SK-N-SH (cell line): ENCODE measurements around the gene TNFRSF12A. TPM values are rescaled to one million over a fixed set of nuclear protein-coding genes. Genes with fewer than 3 reads are reported as not detected.

Experiments used
- CTCF ChIA-PET: fragments of 300-600, 350-600 bp; formaldehyde crosslinking; extraction: SDS; loops from one replicate; lab custom pipeline; 2021; lab: Yijun Ruan, JAX
- POLR2A ChIA-PET: fragments of 350-600 bp; sonication (Branson Sonifier 250); formaldehyde crosslinking; extraction: SDS; loops from one replicate; lab custom pipeline; 2020; ENCODE audit warnings: antibody characterized with exemption, inconsistent platforms; lab: Yijun Ruan, JAX
- DNase-seq: peaks from one replicate; pipeline ENCODE4 v3.0.0; 2012
- H2AFZ ChIP-seq: fragments of 200-600 bp; sonication (generic); 2 replicates; pipeline ENCODE4 v1.8.1; 2016; ENCODE audit warnings: antibody characterized with exemption, mild to moderate bottlenecking, low read depth
- H3F3A ChIP-seq: fragments of 200-600 bp; sonication (generic); replicated peaks from 2 replicates; pipeline ENCODE3; 2016; ENCODE audit warnings: antibody characterized with exemption, mild to moderate bottlenecking; ENCODE audit not compliant: insufficient read depth
- H3K27ac ChIP-seq, 2 experiments: fragments of 200-500 bp in 1 of 2; fragments of 200-600 bp in 1 of 2; sonication (Bioruptor generic) in 1 of 2; sonication (generic), shearing (Covaris generic) in 1 of 2; 2 replicates each; pipeline versions ENCODE4 v1.5.1 to v1.6.1; 2014 to 2016; ENCODE audit warnings: low read depth in 2 of 2, inconsistent platforms in 1 of 2, low read length in 1 of 2, mild to moderate bottlenecking in 1 of 2, mixed read lengths in 1 of 2
- H3K27me3 ChIP-seq: fragments of 200-600 bp; sonication (generic), shearing (Covaris generic); 2 replicates; pipeline ENCODE4 v1.6.1; 2016; ENCODE audit warnings: mixed run types; ENCODE audit not compliant: insufficient read depth
- H3K36me3 ChIP-seq, 2 experiments: fragments of 200-500 bp in 1 of 2; fragments of 200-600 bp in 1 of 2; sonication (Bioruptor generic) in 1 of 2; sonication (generic) in 1 of 2; replicated peaks in 1 of 2; 2 replicates each; pipeline versions ENCODE3 to v1.5.1; 2014 to 2016; ENCODE audit warnings: low read length in 1 of 2, mild to moderate bottlenecking in 1 of 2; ENCODE audit not compliant: insufficient read depth in 2 of 2, control insufficient read depth in 1 of 2
- H3K4me1 ChIP-seq, 2 experiments: fragments of 200-500 bp in 1 of 2; fragments of 200-600 bp in 1 of 2; sonication (Bioruptor generic) in 1 of 2; sonication (generic), shearing (Covaris generic) in 1 of 2; 2 replicates each; pipeline versions ENCODE4 v1.5.1 to v1.6.1; 2014 to 2016; ENCODE audit warnings: low read depth in 1 of 2, low read length in 1 of 2, mixed run types in 1 of 2; ENCODE audit not compliant: insufficient read depth in 2 of 2, control insufficient read depth in 1 of 2
- H3K4me2 ChIP-seq: fragments of 200-600 bp; sonication (generic), shearing (Covaris generic); 2 replicates; pipeline ENCODE4 v1.6.1; 2017; ENCODE audit warnings: mixed run types
- H3K4me3 ChIP-seq, 2 experiments: fragments of 200-500 bp in 1 of 2; fragments of 200-600 bp in 1 of 2; sonication (Bioruptor generic) in 1 of 2; sonication (generic), shearing (Covaris generic) in 1 of 2; 2 replicates each; pipeline versions ENCODE4 v1.5.1 to v1.8.1; 2014 to 2016; ENCODE audit warnings: low read depth in 2 of 2, inconsistent platforms in 1 of 2, low read length in 1 of 2, mild to moderate bottlenecking in 1 of 2, mixed read lengths in 1 of 2, moderate library complexity in 1 of 2
- H3K79me2 ChIP-seq: fragments of 200-600 bp; sonication (generic); 2 replicates; pipeline ENCODE4 v1.8.1; 2017; ENCODE audit warnings: mild to moderate bottlenecking; ENCODE audit not compliant: insufficient read depth
- H3K9ac ChIP-seq: fragments of 200-600 bp; sonication (generic); 2 replicates; pipeline ENCODE4 v1.6.1; 2017; ENCODE audit warnings: mixed run types
- H3K9me2 ChIP-seq: fragments of 200-600 bp; sonication (generic); 2 replicates; pipeline ENCODE4 v1.6.1; 2017; ENCODE audit warnings: mixed run types
- H3K9me3 ChIP-seq: fragments of 200-600 bp; sonication (generic); 2 replicates; pipeline ENCODE4 v1.6.1; 2017; ENCODE audit warnings: mixed run types, mild to moderate bottlenecking, moderate library complexity
- H4K20me1 ChIP-seq: fragments of 200-600 bp; sonication (generic); 2 replicates; pipeline ENCODE4 v1.6.1; 2017; ENCODE audit warnings: mild to moderate bottlenecking, mixed run types; ENCODE audit not compliant: insufficient read depth
- CHD2 ChIP-seq: fragments of 150-350 bp; IDR thresholded peaks from 2 replicates; pipeline ENCODE4 v1.6.1; 2018; ENCODE audit warnings: low read length; ENCODE audit not compliant: partially characterized antibody
- CTCF ChIP-seq: fragments of 200-600 bp; sonication (generic); IDR thresholded peaks from 2 replicates; pipeline ENCODE4 v1.6.1; 2017; ENCODE audit warnings: antibody characterized with exemption, mild to moderate bottlenecking, moderate library complexity
- FOSL2 ChIP-seq: IDR thresholded peaks from 2 replicates; pipeline ENCODE4 v1.4.0; 2012; ENCODE audit warnings: low read depth, mild to moderate bottlenecking, moderate library complexity, borderline replicate concordance
- GABPA ChIP-seq: IDR thresholded peaks from 2 replicates; pipeline ENCODE4 v1.4.0; 2012; ENCODE audit warnings: low read depth, mild to moderate bottlenecking
- NFIC ChIP-seq: IDR thresholded peaks from 2 replicates; pipeline ENCODE4 v1.4.0; 2012; ENCODE audit warnings: borderline replicate concordance
- PBX3 ChIP-seq: IDR thresholded peaks from 2 replicates; pipeline ENCODE4; 2012
- POLR2AphosphoS5 ChIP-seq: IDR thresholded peaks from 2 replicates; pipeline ENCODE4 v1.6.1; 2012; ENCODE audit warnings: low read depth, low read length
- RAD21 ChIP-seq: IDR thresholded peaks from 2 replicates; pipeline ENCODE4 v1.6.1; 2012; ENCODE audit warnings: mild to moderate bottlenecking, low read length
- RCOR1 ChIP-seq: fragments of 150-350 bp; IDR thresholded peaks from 2 replicates; pipeline ENCODE4 v1.6.1; 2017; ENCODE audit warnings: antibody characterized with exemption, low read length
- RXRA ChIP-seq: IDR thresholded peaks from 2 replicates; pipeline ENCODE4 v1.4.0; 2012; ENCODE audit warnings: low read depth, mild to moderate bottlenecking, borderline replicate concordance
- SIN3A ChIP-seq: IDR thresholded peaks from 2 replicates; pipeline ENCODE4 v1.6.1; 2012; ENCODE audit warnings: low read depth, mild to moderate bottlenecking, low read length, moderate library complexity, borderline replicate concordance
- SMC3 ChIP-seq: IDR thresholded peaks from 2 replicates; pipeline ENCODE4 v1.6.1; 2012; ENCODE audit warnings: low read depth, low read length, improper control_type of control experiment
- TEAD4 ChIP-seq: IDR thresholded peaks from 2 replicates; pipeline ENCODE4 v1.4.0; 2012; ENCODE audit warnings: mild to moderate bottlenecking, borderline replicate concordance; ENCODE audit not compliant: insufficient read depth
- YY1 ChIP-seq: IDR thresholded peaks from 2 replicates; pipeline ENCODE4 v1.4.0; 2012; ENCODE audit warnings: low read depth, mild to moderate bottlenecking
- ZBTB33 ChIP-seq: IDR thresholded peaks from 2 replicates; pipeline ENCODE4 v1.4.0; 2012; ENCODE audit warnings: low read depth, borderline replicate concordance
- WGBS: methylation state at CpG from one replicate; pipeline ENCODE4 v1.1.6; 2017; ENCODE audit warnings: low lambda C conversion rate; 5-methylcytosine and 5-hydroxymethylcytosine counted together
- polyA plus RNA-seq, 3 experiments: library from polyadenylated mRNA; depleted of rRNA; stranded (reverse); fragments of >200 nt; gene quantifications; 2 replicates each; pipeline ENCODE4 v1.2.3, GENCODE V29; 2012
- TF ChIP-seq, protein P1 (sequence below): IDR thresholded peaks from 2 replicates; pipeline ENCODE4 v1.6.1; 2012; ENCODE audit warnings: mild to moderate bottlenecking, low read depth, low read length, moderate library complexity
- TF ChIP-seq, protein P2 (sequence below): IDR thresholded peaks from 2 replicates; pipeline ENCODE4 v1.4.0; 2012; ENCODE audit warnings: low read depth, borderline replicate concordance
- TF ChIP-seq, protein P3 (sequence below): fragments of 150-350 bp; IDR thresholded peaks from 2 replicates; pipeline ENCODE4 v1.6.1; 2017; ENCODE audit warnings: antibody characterized with exemption, low read length, low read depth, borderline replicate concordance

TNFRSF12A gene
- polyA plus RNA-seq, 1 of the 3 experiments (the other 2 are of a cell fraction), result 374 TPM

DNA sequence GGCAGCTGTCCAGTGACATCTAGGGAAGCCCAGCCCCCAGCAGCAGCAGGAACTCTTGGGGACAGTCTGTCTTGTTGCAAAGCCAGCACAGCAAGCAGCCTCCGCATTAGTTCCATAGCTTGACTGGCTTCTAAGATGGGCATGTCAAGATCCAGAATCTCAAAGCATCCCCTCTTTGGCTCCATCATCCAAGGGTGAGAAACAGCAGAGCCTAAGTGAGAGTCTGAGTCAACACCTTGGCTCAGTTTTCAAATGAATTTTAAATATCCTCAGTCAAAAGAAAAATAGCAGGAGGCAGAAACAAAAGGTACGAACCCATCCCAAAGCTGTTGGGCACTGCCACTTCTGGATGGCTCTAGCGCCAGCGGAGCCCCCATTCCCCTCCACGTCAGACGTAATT is 5.2 kb upstream of the TNFRSF12A start:
- Histone ChIP-seq H3K4me1 (peaks cover 0 to 8% of the 10 kb centered on the region in 2 experiments; a peak in 1 of 4 replicates), H3F3A (no peaks in the 10 kb centered on the region), H3K9ac (no peak overlapping the region), H3K27ac (no peak overlapping the region), H3K4me3 (no peak overlapping the region), H3K79me2 (no peaks in the 10 kb centered on the region), H3K9me2 (no peaks in the 10 kb centered on the region), H3K36me3 (no peaks in the 10 kb centered on the region), H2AFZ (no peak overlapping the region), H3K9me3 (no peaks in the 10 kb centered on the region), H4K20me1 (no peaks in the 10 kb centered on the region), H3K4me2 (no peak overlapping the region), H3K27me3 (no peaks in the 10 kb centered on the region)
- no peak for TF ChIP-seq SMC3
- TF ChIP-seq TEAD4, result no peak
- no peak for TF ChIP-seq NFIC
- TF ChIP-seq, protein P1, sequence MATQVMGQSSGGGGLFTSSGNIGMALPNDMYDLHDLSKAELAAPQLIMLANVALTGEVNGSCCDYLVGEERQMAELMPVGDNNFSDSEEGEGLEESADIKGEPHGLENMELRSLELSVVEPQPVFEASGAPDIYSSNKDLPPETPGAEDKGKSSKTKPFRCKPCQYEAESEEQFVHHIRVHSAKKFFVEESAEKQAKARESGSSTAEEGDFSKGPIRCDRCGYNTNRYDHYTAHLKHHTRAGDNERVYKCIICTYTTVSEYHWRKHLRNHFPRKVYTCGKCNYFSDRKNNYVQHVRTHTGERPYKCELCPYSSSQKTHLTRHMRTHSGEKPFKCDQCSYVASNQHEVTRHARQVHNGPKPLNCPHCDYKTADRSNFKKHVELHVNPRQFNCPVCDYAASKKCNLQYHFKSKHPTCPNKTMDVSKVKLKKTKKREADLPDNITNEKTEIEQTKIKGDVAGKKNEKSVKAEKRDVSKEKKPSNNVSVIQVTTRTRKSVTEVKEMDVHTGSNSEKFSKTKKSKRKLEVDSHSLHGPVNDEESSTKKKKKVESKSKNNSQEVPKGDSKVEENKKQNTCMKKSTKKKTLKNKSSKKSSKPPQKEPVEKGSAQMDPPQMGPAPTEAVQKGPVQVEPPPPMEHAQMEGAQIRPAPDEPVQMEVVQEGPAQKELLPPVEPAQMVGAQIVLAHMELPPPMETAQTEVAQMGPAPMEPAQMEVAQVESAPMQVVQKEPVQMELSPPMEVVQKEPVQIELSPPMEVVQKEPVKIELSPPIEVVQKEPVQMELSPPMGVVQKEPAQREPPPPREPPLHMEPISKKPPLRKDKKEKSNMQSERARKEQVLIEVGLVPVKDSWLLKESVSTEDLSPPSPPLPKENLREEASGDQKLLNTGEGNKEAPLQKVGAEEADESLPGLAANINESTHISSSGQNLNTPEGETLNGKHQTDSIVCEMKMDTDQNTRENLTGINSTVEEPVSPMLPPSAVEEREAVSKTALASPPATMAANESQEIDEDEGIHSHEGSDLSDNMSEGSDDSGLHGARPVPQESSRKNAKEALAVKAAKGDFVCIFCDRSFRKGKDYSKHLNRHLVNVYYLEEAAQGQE, result no peak
- TF ChIP-seq GABPA, result no peak
- no peak for TF ChIP-seq CTCF
- no peak for TF ChIP-seq PBX3
- TF ChIP-seq RAD21, result no peak
- TF ChIP-seq RXRA, result no peak
- TF ChIP-seq ZBTB33, result no peak
- TF ChIP-seq, protein P2, sequence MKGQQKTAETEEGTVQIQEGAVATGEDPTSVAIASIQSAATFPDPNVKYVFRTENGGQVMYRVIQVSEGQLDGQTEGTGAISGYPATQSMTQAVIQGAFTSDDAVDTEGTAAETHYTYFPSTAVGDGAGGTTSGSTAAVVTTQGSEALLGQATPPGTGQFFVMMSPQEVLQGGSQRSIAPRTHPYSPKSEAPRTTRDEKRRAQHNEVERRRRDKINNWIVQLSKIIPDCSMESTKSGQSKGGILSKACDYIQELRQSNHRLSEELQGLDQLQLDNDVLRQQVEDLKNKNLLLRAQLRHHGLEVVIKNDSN, result no peak
- TF ChIP-seq SIN3A, result no peak
- TF ChIP-seq, protein P3, sequence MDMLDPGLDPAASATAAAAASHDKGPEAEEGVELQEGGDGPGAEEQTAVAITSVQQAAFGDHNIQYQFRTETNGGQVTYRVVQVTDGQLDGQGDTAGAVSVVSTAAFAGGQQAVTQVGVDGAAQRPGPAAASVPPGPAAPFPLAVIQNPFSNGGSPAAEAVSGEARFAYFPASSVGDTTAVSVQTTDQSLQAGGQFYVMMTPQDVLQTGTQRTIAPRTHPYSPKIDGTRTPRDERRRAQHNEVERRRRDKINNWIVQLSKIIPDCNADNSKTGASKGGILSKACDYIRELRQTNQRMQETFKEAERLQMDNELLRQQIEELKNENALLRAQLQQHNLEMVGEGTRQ, result no peak
- no peak for TF ChIP-seq YY1
- TF ChIP-seq CHD2, result no peak
- no peak for TF ChIP-seq RCOR1
- no peak for TF ChIP-seq POLR2AphosphoS5
- no peak for TF ChIP-seq FOSL2
- DNase-seq, result no peak
- ChIA-PET CTCF (interaction anchor here (1.0 kb wide), 1 partner anchor 88 kb away, joined by 3 read pairs; no protein-coding TSS in a partner anchor), POLR2A (no interaction called here)
- WGBS, result 97% methylated on average over 6 of the region's 6 CpGs
